ENCODE data around the gene FAM221A. TPM values are rescaled to one million over a fixed set of nuclear protein-coding genes. Genes with fewer than 3 reads are reported as not detected.

Gene FAM221A
- polyA plus RNA-seq, 1 donor from 2014 or later: 11.3 TPM

- no peaks in the 10 kb centered on the region for H3K79me2 ChIP-seq (replicated peaks; ENCODE audit: insufficient read depth, low read length)
- no peaks in the 10 kb centered on the region for H3F3A ChIP-seq (ENCODE audit: insufficient read depth, low read length, poor library complexity, severe bottlenecking)
- H2AFZ ChIP-seq (ENCODE audit: low read depth, low read length): no peak overlapping the region
- H3K9ac ChIP-seq (ENCODE audit: low read length): no peak overlapping the region
- TF ChIP-seq SMC3 (conservative IDR thresholded peaks at IDR 0.05; ENCODE audit: poor library complexity) (no peak), EZH2 (IDR thresholded peaks at IDR 0.05; ENCODE audit: borderline replicate concordance, insufficient read depth, low read length, poor library complexity, severe bottlenecking) (no peak), EP300 (conservative IDR thresholded peaks at IDR 0.05; ENCODE audit: poor library complexity, severe bottlenecking) (no peak), CTCF (IDR thresholded peaks at IDR 0.05; ENCODE audit: poor library complexity, severe bottlenecking) (no peak), TAF1 (IDR thresholded peaks at IDR 0.05; ENCODE audit: low read depth) (no peak), RAD21 (conservative IDR thresholded peaks at IDR 0.05) (no peak), MXI1 (conservative IDR thresholded peaks at IDR 0.05; ENCODE audit: poor library complexity, severe bottlenecking) (no peak), REST (IDR thresholded peaks at IDR 0.05; ENCODE audit: borderline replicate concordance) (no peak), POLR2AphosphoS5 (IDR thresholded peaks at IDR 0.05) (no peak)
- H4K20me1 ChIP-seq (ENCODE audit: insufficient read depth): no peaks in the 10 kb centered on the region
- H3K9me2 ChIP-seq (ENCODE audit: insufficient read depth, low read length): no peaks in the 10 kb centered on the region
- H3K27me3 ChIP-seq (ENCODE audit: insufficient read depth, low read depth, low read length): no peaks in the 10 kb centered on the region
- H3K4me3 ChIP-seq (ENCODE audit: low read length): no peak overlapping the region
- H3K9me3 ChIP-seq (ENCODE audit: low read length): no peaks in the 10 kb centered on the region
- H3K27ac ChIP-seq (ENCODE audit: low read length): no peak overlapping the region
- no peak overlapping the region for H3K4me2 ChIP-seq (ENCODE audit: low read length)
- no peaks in the 10 kb centered on the region for H3K36me3 ChIP-seq (ENCODE audit: insufficient read depth, low read length)
Measured at GRCh38 chr7:23698822-23699221, 18.8 kb downstream of the FAM221A start.

GRCh38 chr7:23700046-23700445, 20.0 kb downstream of the FAM221A start:
- H3K4me2 ChIP-seq (ENCODE audit: low read length): no peak overlapping the region
- H2AFZ ChIP-seq (ENCODE audit: low read depth, low read length): no peak overlapping the region
- H3K9me2 ChIP-seq (ENCODE audit: insufficient read depth, low read length): no peaks in the 10 kb centered on the region
- TF ChIP-seq RAD21 (conservative IDR thresholded peaks at IDR 0.05) (no peak), CTCF (IDR thresholded peaks at IDR 0.05; ENCODE audit: poor library complexity, severe bottlenecking) (no peak), EZH2 (IDR thresholded peaks at IDR 0.05; ENCODE audit: borderline replicate concordance, insufficient read depth, low read length, poor library complexity, severe bottlenecking) (no peak), MXI1 (conservative IDR thresholded peaks at IDR 0.05; ENCODE audit: poor library complexity, severe bottlenecking) (no peak), POLR2AphosphoS5 (IDR thresholded peaks at IDR 0.05) (no peak), TAF1 (IDR thresholded peaks at IDR 0.05; ENCODE audit: low read depth) (no peak), REST (IDR thresholded peaks at IDR 0.05; ENCODE audit: borderline replicate concordance) (no peak), SMC3 (conservative IDR thresholded peaks at IDR 0.05; ENCODE audit: poor library complexity) (no peak)
- no peaks in the 10 kb centered on the region for H3K9me3 ChIP-seq (ENCODE audit: low read length)
- H3K79me2 ChIP-seq (replicated peaks; ENCODE audit: insufficient read depth, low read length): no peaks in the 10 kb centered on the region
- H3K9ac ChIP-seq (ENCODE audit: low read length): no peak overlapping the region
- no peaks in the 10 kb centered on the region for H3K27me3 ChIP-seq (ENCODE audit: insufficient read depth, low read depth, low read length)
- no peaks in the 10 kb centered on the region for H3F3A ChIP-seq (ENCODE audit: insufficient read depth, low read length, poor library complexity, severe bottlenecking)
- no peaks in the 10 kb centered on the region for H3K36me3 ChIP-seq (ENCODE audit: insufficient read depth, low read length)
- H4K20me1 ChIP-seq (ENCODE audit: insufficient read depth): no peaks in the 10 kb centered on the region
- no peak overlapping the region for H3K27ac ChIP-seq (ENCODE audit: low read length)
- no peak overlapping the region for H3K4me3 ChIP-seq (ENCODE audit: low read length)

All from neural cell (in vitro differentiated cells).